SU-DHL-6 (cell line): Measurements from ENCODE around the gene ATG2B.

ENCODE experiments used
- H2AFZ ChIP-seq: fragments of 200-600 bp; sonication (generic); 2 replicates; pipeline ENCODE4 v1.6.1; 2014; ENCODE audit warnings: low read depth, mild to moderate bottlenecking, moderate library complexity, mixed read lengths, antibody characterized with exemption, low read length; ENCODE audit not compliant: severe bottlenecking
- H3F3A ChIP-seq: fragments of 200-600 bp; shearing (Covaris generic); 2 replicates; pipeline ENCODE4 v1.6.0; 2016; ENCODE audit warnings: antibody characterized with exemption, mild to moderate bottlenecking; ENCODE audit not compliant: insufficient read depth
- H3K27ac ChIP-seq: fragments of 200-600 bp; sonication (generic); 2 replicates; pipeline ENCODE4 v1.5.1; 2016; ENCODE audit warnings: low read depth, mild to moderate bottlenecking, low read length, moderate library complexity, mixed read lengths
- H3K27me3 ChIP-seq: fragments of 200-600 bp; sonication (generic), shearing (Covaris generic); 2 replicates; pipeline ENCODE4 v1.6.0; 2014; ENCODE audit warnings: mild to moderate bottlenecking, low read length
- H3K36me3 ChIP-seq: fragments of 200-600 bp; sonication (generic); 2 replicates; pipeline ENCODE4 v1.6.1; 2014; ENCODE audit warnings: mild to moderate bottlenecking, low read length, mixed read lengths
- H3K4me2 ChIP-seq: fragments of 300-600, 200-600 bp; shearing (Covaris generic), sonication (generic); 2 replicates; pipeline ENCODE4 v1.6.0; 2014; ENCODE audit warnings: low read length, low read depth, mild to moderate bottlenecking; ENCODE audit not compliant: poor library complexity, severe bottlenecking
- H3K4me3 ChIP-seq: fragments of 200-600 bp; sonication (generic); 2 replicates; pipeline ENCODE4 v1.5.1; 2014; ENCODE audit warnings: antibody characterized with exemption, low read length, mild to moderate bottlenecking, mixed read lengths; ENCODE audit not compliant: insufficient read depth, poor library complexity, severe bottlenecking
- H3K79me2 ChIP-seq: fragments of 200-600 bp; sonication (generic); 2 replicates; pipeline ENCODE4 v1.6.1; 2014; ENCODE audit warnings: mild to moderate bottlenecking, low read length, moderate library complexity; ENCODE audit not compliant: insufficient read depth
- H3K9ac ChIP-seq: fragments of 200-600 bp; sonication (generic); 2 replicates; pipeline ENCODE4 v1.7.0; 2014; ENCODE audit warnings: mild to moderate bottlenecking, low read length
- H3K9me2 ChIP-seq: fragments of 200-600 bp; sonication (generic); replicated peaks from 2 replicates; pipeline ENCODE4 v1.6.1; 2014; ENCODE audit warnings: low read length; ENCODE audit not compliant: insufficient read depth
- H3K9me3 ChIP-seq: fragments of 200-600 bp; sonication (generic); 2 replicates; pipeline ENCODE4 v1.6.1; 2014; ENCODE audit warnings: low read length, mixed read lengths; ENCODE audit not compliant: insufficient read depth
- H4K20me1 ChIP-seq: fragments of 200-600 bp; sonication (generic); 2 replicates; pipeline ENCODE4 v1.6.1; 2014; ENCODE audit warnings: low read depth, mild to moderate bottlenecking, antibody characterized with exemption, low read length, moderate library complexity, mixed read lengths
- CTCF ChIP-seq: fragments of 200-600 bp; sonication (generic); IDR thresholded peaks from one replicate; pipeline ENCODE4 v1.5.1; 2017; ENCODE audit warnings: antibody characterized with exemption, mild to moderate bottlenecking, low read length, moderate library complexity; ENCODE audit not compliant: insufficient read depth, poor library complexity, severe bottlenecking
- EZH2phosphoT487 ChIP-seq: fragments of 200-600 bp; sonication (generic), shearing (Covaris generic); conservative IDR thresholded peaks from 2 replicates; pipeline ENCODE4 v1.6.1; 2018; ENCODE audit warnings: mild to moderate bottlenecking, antibody characterized with exemption, low read length, moderate library complexity, mixed read lengths

Gene ATG2B

GRCh38 chr14:96403409-96403808 lies 40.3 kb upstream of the ATG2B start:
- no peaks in the 10 kb centered on the region for H3K9me2 ChIP-seq
- no peak overlapping the region for H3K4me3 ChIP-seq
- no peak overlapping the region for H3K9ac ChIP-seq
- no peaks in the 10 kb centered on the region for H3K79me2 ChIP-seq
- H3K4me2 ChIP-seq, result no peak overlapping the region
- no peaks in the 10 kb centered on the region for H3K36me3 ChIP-seq
- H3K27me3 ChIP-seq, result no peaks in the 10 kb centered on the region
- no peaks in the 10 kb centered on the region for H3F3A ChIP-seq
- H2AFZ ChIP-seq, result no peak overlapping the region
- H4K20me1 ChIP-seq, result no peaks in the 10 kb centered on the region
- no peak for TF ChIP-seq CTCF
- no peak for TF ChIP-seq EZH2phosphoT487
- H3K9me3 ChIP-seq, result no peaks in the 10 kb centered on the region
- no peak overlapping the region for H3K27ac ChIP-seq

GRCh38 chr14:96400495-96400894 lies 37.4 kb upstream of the ATG2B start:
- no peaks in the 10 kb centered on the region for H3K9me2 ChIP-seq
- H3F3A ChIP-seq, result no peaks in the 10 kb centered on the region
- H4K20me1 ChIP-seq, result no peaks in the 10 kb centered on the region
- no peak overlapping the region for H2AFZ ChIP-seq
- no peak overlapping the region for H3K27ac ChIP-seq
- TF ChIP-seq EZH2phosphoT487 (no peak), CTCF (no peak)
- no peaks in the 10 kb centered on the region for H3K79me2 ChIP-seq
- H3K36me3 ChIP-seq, result no peaks in the 10 kb centered on the region
- H3K4me2 ChIP-seq, result no peak overlapping the region
- H3K9ac ChIP-seq, result no peak overlapping the region
- H3K27me3 ChIP-seq, result no peaks in the 10 kb centered on the region
- H3K4me3 ChIP-seq, result no peak overlapping the region
- no peaks in the 10 kb centered on the region for H3K9me3 ChIP-seq

GRCh38 chr14:96399405-96399804 lies 36.3 kb upstream of the ATG2B start:
- Histone ChIP-seq H3K27ac (no peak overlapping the region), H3K36me3 (no peaks in the 10 kb centered on the region), H3K27me3 (no peaks in the 10 kb centered on the region), H3K9ac (no peak overlapping the region), H3K9me3 (no peaks in the 10 kb centered on the region), H3K9me2 (no peaks in the 10 kb centered on the region), H3F3A (no peaks in the 10 kb centered on the region), H3K4me3 (no peak overlapping the region), H3K79me2 (no peaks in the 10 kb centered on the region), H3K4me2 (no peak overlapping the region), H4K20me1 (no peaks in the 10 kb centered on the region), H2AFZ (no peak overlapping the region)
- TF ChIP-seq EZH2phosphoT487, result no peak
- no peak for TF ChIP-seq CTCF
